ENCODE data around the gene NPAS3.

The NPAS3 gene

GRCh38 chr14:33711811-33712216 lies 773.1 kb downstream of the NPAS3 start:
- TF ChIP-seq FOXP2 (optimal IDR thresholded peaks at IDR 0.05; ENCODE audit: borderline replicate concordance, extremely low read depth, extremely low read length, insufficient read depth): no peak
- TF ChIP-seq POLR2AphosphoS5 (IDR thresholded peaks at IDR 0.05; ENCODE audit: low read depth, low read length): no peak
- TF ChIP-seq TAF1 (IDR thresholded peaks at IDR 0.05; ENCODE audit: borderline replicate concordance, insufficient read depth, low read length): no peak
- TF ChIP-seq REST (IDR thresholded peaks at IDR 0.05; ENCODE audit: insufficient read depth in 1 of 2, low read depth in 2 of 2, low read length in 2 of 2): no peak
- TF ChIP-seq SIN3A (IDR thresholded peaks at IDR 0.05; ENCODE audit: borderline replicate concordance, insufficient read depth, low read length): no peak

- no peak for TF ChIP-seq FOXP2 (optimal IDR thresholded peaks at IDR 0.05; ENCODE audit: borderline replicate concordance, extremely low read depth, extremely low read length, insufficient read depth)
- no peak for TF ChIP-seq POLR2AphosphoS5 (IDR thresholded peaks at IDR 0.05; ENCODE audit: low read depth, low read length)
- TF ChIP-seq REST (IDR thresholded peaks at IDR 0.05; ENCODE audit: insufficient read depth in 1 of 2, low read depth in 2 of 2, low read length in 2 of 2): no peak
- no peak for TF ChIP-seq SIN3A (IDR thresholded peaks at IDR 0.05; ENCODE audit: borderline replicate concordance, insufficient read depth, low read length)
- TF ChIP-seq TAF1 (IDR thresholded peaks at IDR 0.05; ENCODE audit: borderline replicate concordance, insufficient read depth, low read length): no peak
These were observed 776.0 kb downstream of the NPAS3 start for GRCh38 chr14:33714527-33715226.

- no peak for TF ChIP-seq POLR2AphosphoS5 (IDR thresholded peaks at IDR 0.05; ENCODE audit: low read depth, low read length)
- no peak for TF ChIP-seq TAF1 (IDR thresholded peaks at IDR 0.05; ENCODE audit: borderline replicate concordance, insufficient read depth, low read length)
- no peak for TF ChIP-seq REST (IDR thresholded peaks at IDR 0.05; ENCODE audit: insufficient read depth in 1 of 2, low read depth in 2 of 2, low read length in 2 of 2)
- TF ChIP-seq FOXP2 (optimal IDR thresholded peaks at IDR 0.05; ENCODE audit: borderline replicate concordance, extremely low read depth, extremely low read length, insufficient read depth): no peak
- no peak for TF ChIP-seq SIN3A (IDR thresholded peaks at IDR 0.05; ENCODE audit: borderline replicate concordance, insufficient read depth, low read length)
These were observed 776.5 kb downstream of the NPAS3 start for GRCh38 chr14:33715227-33715528.

GRCh38 chr14:33716921-33717320 lies 778.2 kb downstream of the NPAS3 start:
- no peak for TF ChIP-seq SIN3A (IDR thresholded peaks at IDR 0.05; ENCODE audit: borderline replicate concordance, insufficient read depth, low read length)
- TF ChIP-seq REST (IDR thresholded peaks at IDR 0.05; ENCODE audit: insufficient read depth in 1 of 2, low read depth in 2 of 2, low read length in 2 of 2): no peak
- no peak for TF ChIP-seq POLR2AphosphoS5 (IDR thresholded peaks at IDR 0.05; ENCODE audit: low read depth, low read length)
- TF ChIP-seq FOXP2 (optimal IDR thresholded peaks at IDR 0.05; ENCODE audit: borderline replicate concordance, extremely low read depth, extremely low read length, insufficient read depth): no peak
- no peak for TF ChIP-seq TAF1 (IDR thresholded peaks at IDR 0.05; ENCODE audit: borderline replicate concordance, insufficient read depth, low read length)

Data from PFSK-1 (cell line).